Glomerular endothelial cell (primary cell): ENCODE data around the gene CCT4. TPM values are rescaled to one million over a fixed set of nuclear protein-coding genes. Genes with fewer than 3 reads are reported as not detected.
"Not testable (repeated sequence)": the region's sequence is repeated elsewhere in the genome, so short reads cannot be mapped to it uniquely, and the experiment has no call there.

ENCODE experiments used
- DNase-seq: peaks from one replicate; pipeline ENCODE4 v3.0.0-alpha.2; 2011; ENCODE audit warnings: low read depth, low spot score; ENCODE audit errors: extremely low read depth
- total RNA-seq: library from RNA; depleted of rRNA; stranded (reverse); fragments of >200 nt; gene quantifications from 2 replicates; pipeline ENCODE4 v1.2.3, GENCODE V29; 2015

CCT4 gene
- total RNA-seq, 1 donor from 2014 or later: 122 TPM

GRCh38 chr2:61879351-61879750, 9.1 kb downstream of the CCT4 start:
- not testable (repeated sequence) for DNase-seq

- no peak for DNase-seq
Measured at GRCh38 chr2:61878761-61879160, 9.7 kb downstream of the CCT4 start.

- no peak for DNase-seq
Measured at GRCh38 chr2:61877571-61878245, 10.7 kb downstream of the CCT4 start.

GRCh38 chr2:61876400-61876799, 12.1 kb downstream of the CCT4 start:
- DNase-seq: no peak

- not testable (repeated sequence) for DNase-seq
Measured at GRCh38 chr2:61866482-61867089, 21.9 kb downstream of the CCT4 start.

- DNase-seq: no peak
Measured at GRCh38 chr2:61862085-61862484, 26.4 kb downstream of the CCT4 start.

GRCh38 chr2:61857224-61857623, 31.2 kb downstream of the CCT4 start:
- DNase-seq: no peak

GRCh38 chr2:61855318-61855613, 33.2 kb downstream of the CCT4 start:
- no peak for DNase-seq

GRCh38 chr2:61854564-61855317, 33.7 kb downstream of the CCT4 start:
- peak; percentile 94 for DNase-seq

GRCh38 chr2:61853847-61854563, 34.5 kb downstream of the CCT4 start, which contains the start of gene FAM161A:
Gene FAM161A (minus strand): TSS chr2:61854060. CDS start chr2:61854041, 19 bp downstream.
- DNase-seq: peak; percentile 31

GRCh38 chr2:61853086-61853846, 35.2 kb downstream of the CCT4 start:
- DNase-seq: no peak

GRCh38 chr2:61851270-61851669, 37.2 kb downstream of the CCT4 start:
- DNase-seq: not testable (repeated sequence)

GRCh38 chr2:61845320-61845719, 43.1 kb downstream of the CCT4 start:
- DNase-seq: no peak

GRCh38 chr2:61841286-61841685, 47.2 kb downstream of the CCT4 start:
- no peak for DNase-seq

GRCh38 chr2:61834893-61835292, 53.6 kb downstream of the CCT4 start:
- no peak for DNase-seq

- no peak for DNase-seq
Measured at GRCh38 chr2:61833971-61834370, 54.5 kb downstream of the CCT4 start.

- DNase-seq: no peak
Measured at GRCh38 chr2:61832183-61832841, 56.1 kb downstream of the CCT4 start.

- no peak for DNase-seq
Measured at GRCh38 chr2:61822255-61822654, 66.2 kb downstream of the CCT4 start.
